Right atrium auricular region (tissue), 2 donors: ENCODE results near the gene HLA-DOA. TPM values are rescaled to one million over a fixed set of nuclear protein-coding genes. Genes with fewer than 3 reads are reported as not detected.

Source experiments
- DNase-seq: peaks from one replicate; pipeline ENCODE4 v3.0.0-alpha.2; 2019; ENCODE audit warnings: low spot score
- H3K27ac ChIP-seq, 2 donors: fragments of 200-600 bp; sonication (generic); 1 replicate in 1 of 2; 2 replicates in 1 of 2; pipeline ENCODE4 v1.5.1; 2016 to 2019
- H3K27me3 ChIP-seq, 2 donors: fragments of 200-600 bp; sonication (generic); one replicate each; pipeline versions ENCODE4 v1.5.1 to v1.6.0; 2017 to 2019
- H3K36me3 ChIP-seq: fragments of 200-600 bp; sonication (generic); one replicate; pipeline ENCODE4 v1.5.1; 2016
- H3K4me1 ChIP-seq, 2 donors: fragments of 200-600 bp; sonication (generic); one replicate each; pipeline versions ENCODE4 v1.5.1 to v1.6.0; 2017 to 2019
- H3K4me3 ChIP-seq, 2 donors: fragments of 200-600 bp; sonication (generic); 1 replicate in 1 of 2; 2 replicates in 1 of 2; pipeline ENCODE4 v1.5.1; 2017 to 2019; ENCODE audit warnings: mild to moderate bottlenecking in 1 of 2, moderate library complexity in 1 of 2
- H3K9me3 ChIP-seq, 2 donors: fragments of 200-600 bp; sonication (generic); one replicate each; pipeline ENCODE4 v1.5.1; 2019
- total RNA-seq, 2 donors: library from RNA; depleted of rRNA; stranded (reverse); fragments of >200 nt; gene quantifications; one replicate each; pipeline ENCODE4 v1.1.0, GENCODE V29; 2016
- TF ChIP-seq, protein P1 (sequence below), 2 donors: fragments of 200-600 bp; sonication (generic); IDR thresholded peaks; one replicate each; pipeline ENCODE4 v1.5.1; 2019; ENCODE audit warnings: antibody characterized with exemption in 2 of 2

The HLA-DOA gene
- total RNA-seq, 2 donors from 2014 or later, result 2.6 to 15.6 TPM

DNA sequence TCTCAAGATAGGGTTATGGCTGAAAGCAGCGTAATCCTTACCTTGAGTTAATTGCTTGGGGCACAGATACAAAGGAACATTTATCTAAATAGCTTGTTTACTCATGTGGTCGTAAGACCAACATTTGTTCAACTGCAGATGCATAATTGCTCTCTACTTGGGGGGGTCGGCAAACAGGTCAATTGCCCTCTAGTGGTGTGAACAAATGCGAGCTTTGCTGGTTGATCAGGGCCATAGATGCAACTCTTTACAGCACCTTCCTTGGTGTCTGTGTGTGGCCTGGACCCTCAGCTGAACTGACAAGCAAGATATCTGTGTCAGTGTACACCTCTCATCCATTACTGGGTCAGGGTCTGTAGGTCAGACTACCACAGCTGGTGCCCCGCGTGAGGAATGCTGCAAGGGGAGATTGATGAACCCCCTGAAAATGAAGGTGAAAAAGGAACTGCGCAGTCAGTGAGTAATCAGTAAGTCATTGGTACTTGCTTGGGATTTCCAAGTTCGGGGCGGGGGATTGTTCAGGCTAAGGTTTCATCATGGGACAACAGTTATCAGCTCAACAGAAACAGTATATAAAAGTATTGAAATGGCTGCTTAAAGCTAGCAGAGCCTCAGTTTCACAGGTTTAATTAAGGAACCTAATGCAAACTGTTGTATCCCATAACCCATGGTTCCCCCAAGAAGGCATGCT lies 40.1 kb upstream of the HLA-DOA start:
- no peak for DNase-seq
- no peaks in the 10 kb centered on the region for H3K36me3 ChIP-seq
- H3K27ac ChIP-seq, result no peak overlapping the region
- no peaks in the 10 kb centered on the region for H3K4me1 ChIP-seq
- TF ChIP-seq, protein P1, sequence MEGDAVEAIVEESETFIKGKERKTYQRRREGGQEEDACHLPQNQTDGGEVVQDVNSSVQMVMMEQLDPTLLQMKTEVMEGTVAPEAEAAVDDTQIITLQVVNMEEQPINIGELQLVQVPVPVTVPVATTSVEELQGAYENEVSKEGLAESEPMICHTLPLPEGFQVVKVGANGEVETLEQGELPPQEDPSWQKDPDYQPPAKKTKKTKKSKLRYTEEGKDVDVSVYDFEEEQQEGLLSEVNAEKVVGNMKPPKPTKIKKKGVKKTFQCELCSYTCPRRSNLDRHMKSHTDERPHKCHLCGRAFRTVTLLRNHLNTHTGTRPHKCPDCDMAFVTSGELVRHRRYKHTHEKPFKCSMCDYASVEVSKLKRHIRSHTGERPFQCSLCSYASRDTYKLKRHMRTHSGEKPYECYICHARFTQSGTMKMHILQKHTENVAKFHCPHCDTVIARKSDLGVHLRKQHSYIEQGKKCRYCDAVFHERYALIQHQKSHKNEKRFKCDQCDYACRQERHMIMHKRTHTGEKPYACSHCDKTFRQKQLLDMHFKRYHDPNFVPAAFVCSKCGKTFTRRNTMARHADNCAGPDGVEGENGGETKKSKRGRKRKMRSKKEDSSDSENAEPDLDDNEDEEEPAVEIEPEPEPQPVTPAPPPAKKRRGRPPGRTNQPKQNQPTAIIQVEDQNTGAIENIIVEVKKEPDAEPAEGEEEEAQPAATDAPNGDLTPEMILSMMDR (IDR thresholded peaks at IDR 0.05), result no peak
- H3K4me3 ChIP-seq, result no peak overlapping the region
- H3K9me3 ChIP-seq, result no peaks in the 10 kb centered on the region
- no peaks in the 10 kb centered on the region for H3K27me3 ChIP-seq

DNA sequence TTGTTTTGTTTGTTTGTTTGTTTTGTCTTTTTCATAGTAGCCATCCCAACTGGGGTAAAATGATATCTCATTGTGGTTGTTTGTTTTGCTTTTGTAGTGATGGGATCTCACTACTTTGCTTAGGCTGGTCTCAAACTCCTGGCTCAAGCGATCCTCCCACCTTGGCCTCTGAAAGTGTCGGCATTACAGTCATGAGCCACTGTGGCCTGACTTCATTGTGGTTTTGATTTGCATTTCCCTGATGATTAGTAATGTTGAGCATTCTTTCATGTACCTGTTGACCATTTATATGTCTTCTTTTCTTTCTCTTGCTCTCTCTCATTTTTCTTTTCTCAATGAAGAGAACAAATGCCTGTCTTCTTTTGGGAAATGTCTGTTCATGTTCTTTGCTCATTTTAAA lies 30.8 kb upstream of the HLA-DOA start:
- Histone ChIP-seq H3K4me1 (no peaks in the 10 kb centered on the region), H3K9me3 (peaks cover 0 to 7% of the 10 kb centered on the region in 2 donors), H3K27me3 (no peaks in the 10 kb centered on the region), H3K27ac (no peak overlapping the region), H3K4me3 (no peak overlapping the region), H3K36me3 (no peaks in the 10 kb centered on the region)
- TF ChIP-seq, protein P1 (IDR thresholded peaks at IDR 0.05), result no peak
- DNase-seq, result no peak

DNA sequence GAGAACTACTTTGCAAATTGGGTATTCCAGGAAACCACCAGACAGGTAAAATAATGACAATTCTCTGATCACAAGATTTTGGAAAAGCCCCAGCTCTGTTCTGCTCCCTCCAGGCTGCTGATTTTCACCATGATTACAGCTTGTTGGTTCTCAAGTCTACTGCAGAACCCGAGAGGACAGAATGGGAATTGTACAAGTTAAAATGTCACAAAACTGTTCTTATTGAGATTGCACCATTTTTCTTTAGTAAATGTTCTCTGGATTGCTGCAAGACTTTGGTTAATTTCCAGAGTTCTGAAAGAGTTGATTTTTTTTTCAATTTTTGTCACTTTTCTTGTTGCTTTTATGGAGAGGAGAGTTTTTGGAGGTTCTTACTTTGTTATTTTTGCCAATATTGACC lies 27.1 kb upstream of the HLA-DOA start:
- TF ChIP-seq, protein P1 (IDR thresholded peaks at IDR 0.05), result no peak
- no peak overlapping the region for H3K4me3 ChIP-seq
- no peak for DNase-seq

DNA sequence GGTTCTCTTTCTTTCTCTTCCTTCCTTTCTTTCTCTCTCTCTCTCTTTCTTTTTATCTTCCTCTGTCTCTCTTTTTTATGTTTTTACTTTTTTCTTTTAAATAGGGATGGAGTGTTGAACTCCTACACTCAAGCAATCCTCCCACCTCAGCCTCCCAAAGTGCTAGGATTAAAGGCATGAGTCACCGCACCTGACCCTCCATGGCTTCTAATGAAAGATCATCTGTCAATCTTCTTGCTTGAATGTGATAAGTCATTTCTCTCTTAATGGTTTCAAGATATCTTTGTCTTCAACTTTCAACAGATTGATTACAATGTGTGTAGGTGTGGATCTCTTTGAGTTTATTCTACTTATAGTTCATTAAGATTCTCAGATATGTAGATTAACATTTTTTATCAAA lies 25.2 kb upstream of the HLA-DOA start:
- Histone ChIP-seq H3K9me3 (peaks cover 0 to 10% of the 10 kb centered on the region in 2 donors), H3K4me1 (peaks cover 0 to 7% of the 10 kb centered on the region in 2 donors), H3K27me3 (no peaks in the 10 kb centered on the region), H3K4me3 (no peak overlapping the region), H3K36me3 (no peaks in the 10 kb centered on the region), H3K27ac (no peak overlapping the region)
- no peak for DNase-seq
- TF ChIP-seq, protein P1 (IDR thresholded peaks at IDR 0.05), result no peak

More for the DNA sequence above, 27.1 kb upstream of the HLA-DOA start:
- H3K4me1 ChIP-seq, result no peaks in the 10 kb centered on the region
- H3K27ac ChIP-seq, result no peak overlapping the region
- H3K36me3 ChIP-seq, result no peaks in the 10 kb centered on the region
- H3K9me3 ChIP-seq, result peaks cover 0 to 10% of the 10 kb centered on the region in 2 donors
- no peaks in the 10 kb centered on the region for H3K27me3 ChIP-seq

DNA sequence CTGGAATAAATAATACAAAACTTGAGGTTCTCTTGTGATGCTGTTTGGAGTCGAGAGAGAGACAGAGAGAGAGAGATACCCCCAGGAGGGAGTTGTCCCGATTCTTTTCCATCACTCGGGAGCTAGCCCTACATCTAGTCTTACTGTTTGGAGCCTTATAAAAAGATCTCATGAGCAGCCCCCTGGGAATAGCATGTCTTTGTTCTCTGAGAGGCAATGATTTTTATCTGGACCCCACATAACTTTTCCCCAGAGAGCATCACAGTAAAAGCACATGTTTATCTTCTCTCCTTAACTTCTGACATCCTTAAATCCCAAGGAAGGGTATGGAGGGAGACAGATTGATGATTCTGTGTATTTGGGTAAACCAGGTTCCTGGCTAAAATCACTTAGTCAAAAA lies 20.9 kb upstream of the HLA-DOA start:
- no peak for DNase-seq
- peak overlapping the region; percentile 14 to 61 for H3K27ac ChIP-seq
- peaks cover 0 to 7% of the 10 kb centered on the region in 2 donors for H3K4me1 ChIP-seq
- TF ChIP-seq, protein P1 (IDR thresholded peaks at IDR 0.05), result no peak
- H3K4me3 ChIP-seq, result no peak overlapping the region
- no peaks in the 10 kb centered on the region for H3K27me3 ChIP-seq
- peaks cover 0 to 9% of the 10 kb centered on the region in 2 donors for H3K9me3 ChIP-seq
- no peaks in the 10 kb centered on the region for H3K36me3 ChIP-seq
